GM12891 (cell line): ENCODE measurements around the gene RYR3.

Experiments
- POLR2A ChIP-seq: IDR thresholded peaks from 2 replicates; pipeline ENCODE4 v1.6.1; 2011; ENCODE audit warnings: low read depth, low read length, control low read depth
- POLR2AphosphoS5 ChIP-seq: IDR thresholded peaks from 2 replicates; pipeline ENCODE4 v1.6.1; 2011; ENCODE audit warnings: low read depth, low read length, control low read depth
- SPI1 ChIP-seq: IDR thresholded peaks from 2 replicates; pipeline ENCODE4 v1.6.1; 2011; ENCODE audit warnings: low read depth, low read length, control low read depth

- TF ChIP-seq POLR2A (no peak), POLR2AphosphoS5 (no peak), SPI1 (no peak)
Observed at GRCh38 chr15:33706173-33706572, 395.4 kb downstream of the RYR3 start.
